HepG2 (cell line): ENCODE measurements around the gene CELF2. TPM values are rescaled to one million over a fixed set of nuclear protein-coding genes. Genes with fewer than 3 reads are reported as not detected.

Experiments used
- ATAC-seq: fragments of 200-7000 bp; cut with Tn5 transposase; 3 replicates; pipeline ENCODE4 v1.9.1; 2020; ENCODE audit warnings: mild to moderate bottlenecking, moderate library complexity
- BruUV-seq: library from RNA; stranded (reverse); fragments of 400-500 nt; replicated peaks from 2 replicates; lab custom pipeline; 2021; lab: Mats Ljungman, UMichigan
- CTCF ChIA-PET: fragments of 300-600 bp; formaldehyde crosslinking; extraction: SDS; loops from one replicate; lab custom pipeline; 2021; ENCODE audit warnings: low total read pairs, inconsistent platforms, low intra/inter-chr PET ratio; lab: Yijun Ruan, JAX
- POLR2A ChIA-PET: fragments of 350-600 bp; sonication (Branson Sonifier 250); formaldehyde crosslinking; loops from one replicate; lab custom pipeline; 2020; ENCODE audit warnings: antibody characterized with exemption, inconsistent platforms; lab: Yijun Ruan, JAX
- DNase-seq: peaks from one replicate; pipeline ENCODE4 v3.0.0-alpha.2; 2015; ENCODE audit warnings: low spot score
- FAIRE-seq: peaks from 3 replicates; lab custom pipeline; 2011; peaks lifted over from hg19 to GRCh38; lab: Jason Lieb, UNC
- H2AFZ ChIP-seq: one replicate; pipeline ENCODE4 v1.6.1; 2011; ENCODE audit warnings: low read length, inconsistent platforms
- H3K27ac ChIP-seq: fragments of 300-600 bp; 3 replicates; pipeline ENCODE4 v1.8.0; 2011; ENCODE audit warnings: mixed run types, mild to moderate bottlenecking, mixed read lengths, low read length, inconsistent platforms; ENCODE audit not compliant: insufficient read depth; ENCODE audit errors: extremely low read length
- H3K27me3 ChIP-seq, 2 experiments: fragments of 200-600 bp in 1 of 2; 2 replicates in 1 of 2; 3 replicates in 1 of 2; pipeline versions ENCODE4 v1.6.0 to v1.8.0; 2011; ENCODE audit warnings: low read length in 2 of 2, mild to moderate bottlenecking in 2 of 2, moderate library complexity in 2 of 2, inconsistent platforms in 1 of 2; ENCODE audit not compliant: insufficient read depth in 2 of 2, control insufficient read depth in 1 of 2
- H3K36me3 ChIP-seq, 2 experiments: fragments of 200-600 bp in 1 of 2; replicated peaks in 1 of 2; 2 replicates in 1 of 2; 3 replicates in 1 of 2; pipeline versions ENCODE4 v1.5.1 to v1.8.0; 2011; ENCODE audit warnings: low read length in 2 of 2, inconsistent platforms in 1 of 2; ENCODE audit not compliant: insufficient read depth in 2 of 2, control insufficient read depth in 1 of 2
- H3K4me1 ChIP-seq: 2 replicates; pipeline ENCODE4 v1.5.1; 2012; ENCODE audit warnings: low read length, inconsistent platforms; ENCODE audit not compliant: insufficient read depth
- H3K4me2 ChIP-seq: 2 replicates; pipeline ENCODE4 v1.6.0; 2011; ENCODE audit warnings: low read depth, low read length, inconsistent platforms
- H3K4me3 ChIP-seq, 3 experiments: fragments of 200-600 bp in 1 of 3; sonication (generic), shearing (Covaris generic) in 1 of 3; replicated peaks in 1 of 3; 2 replicates each; pipeline ENCODE4 v1.5.1; 2011 to 2016; ENCODE audit warnings: low read length in 3 of 3, inconsistent platforms in 2 of 3, low read depth in 2 of 3, mild to moderate bottlenecking in 2 of 3, control low read depth in 1 of 3, mixed read lengths in 1 of 3; ENCODE audit not compliant: insufficient read depth in 1 of 3
- H3K79me2 ChIP-seq: one replicate; pipeline ENCODE4 v1.6.1; 2011; ENCODE audit warnings: low read length, inconsistent platforms; ENCODE audit not compliant: insufficient read depth
- H3K9ac ChIP-seq: 2 replicates; pipeline ENCODE4 v1.6.0; 2011; ENCODE audit warnings: mild to moderate bottlenecking, low read depth, low read length, inconsistent platforms; ENCODE audit not compliant: insufficient read depth
- H3K9me3 ChIP-seq: 2 replicates; pipeline ENCODE4 v1.5.1; 2012; ENCODE audit warnings: mild to moderate bottlenecking, low read length
- H4K20me1 ChIP-seq: 2 replicates; pipeline ENCODE4 v1.6.0; 2011; ENCODE audit warnings: inconsistent platforms, mild to moderate bottlenecking, low read length, moderate library complexity; ENCODE audit not compliant: insufficient read depth
- CTCF ChIP-seq: sonication (generic); formaldehyde crosslinking; IDR thresholded peaks from 2 replicates; pipeline ENCODE4 v1.5.0; 2020; ENCODE audit warnings: mild to moderate bottlenecking, missing genetic modification reagents, moderate library complexity
- KLF15 ChIP-seq: sonication (generic); formaldehyde crosslinking; IDR thresholded peaks from 2 replicates; pipeline ENCODE4 v1.8.1; 2023; ENCODE audit warnings: borderline replicate concordance, mild to moderate bottlenecking, inconsistent platforms, missing genetic modification reagents, mixed read lengths
- PHF21A ChIP-seq: sonication (generic); formaldehyde crosslinking; IDR thresholded peaks from 2 replicates; pipeline ENCODE4 v1.5.0; 2020; ENCODE audit warnings: mild to moderate bottlenecking, missing genetic modification reagents
- SIN3A ChIP-seq: IDR thresholded peaks from 2 replicates; pipeline ENCODE4 v1.6.1; 2011; ENCODE audit warnings: low read depth, mild to moderate bottlenecking, control low read depth, low read length, borderline replicate concordance
- TOE1 ChIP-seq: sonication (generic); formaldehyde crosslinking; IDR thresholded peaks from 2 replicates; pipeline ENCODE4 v1.4.0; 2020; ENCODE audit warnings: mild to moderate bottlenecking, missing genetic modification reagents
- ZNF124 ChIP-seq: sonication (generic); formaldehyde crosslinking; IDR thresholded peaks from 2 replicates; pipeline ENCODE4 v1.4.0; 2020; ENCODE audit warnings: missing genetic modification reagents
- ZNF326 ChIP-seq: sonication (generic); formaldehyde crosslinking; IDR thresholded peaks from 2 replicates; pipeline ENCODE4 v1.4.0; 2020; ENCODE audit warnings: missing genetic modification reagents, borderline replicate concordance
- ZNF720 ChIP-seq: sonication (generic); formaldehyde crosslinking; IDR thresholded peaks from 2 replicates; pipeline ENCODE4 v1.4.0; 2020; ENCODE audit warnings: missing genetic modification reagents
- WGBS: methylation state at CpG from one replicate; pipeline ENCODE4 v1.1.6; 2017; ENCODE audit warnings: low lambda C conversion rate; 5-methylcytosine and 5-hydroxymethylcytosine counted together
- in situ Hi-C: cut with HindIII; loops from 2 replicates; pipeline ENCODE4 v1.10.0; 2017; ENCODE audit warnings: low pct_unique_long_range_greater_than_20kb; ENCODE audit not compliant: extremely low pct_ligation_motif_present
- intact Hi-C: fragments of 100-400 bp; cut with micrococcal nuclease; formaldehyde crosslinking; loops from one replicate; pipeline ENCODE4 v1.10.0; 2022; ENCODE audit not compliant: unreplicated experiment
- polyA plus RNA-seq, 8 experiments: library from polyadenylated mRNA; depleted of rRNA in 3 of 8; stranded (reverse) in 7 of 8; unstranded in 1 of 8; fragments of >200 nt; fragmentation: Illumina TruSeq in 4 of 8; extraction: Trizol in 4 of 8; gene quantifications; 2 replicates each; pipeline versions ENCODE4 v1.2.1 to v1.2.3, GENCODE V29; 2011 to 2016; ENCODE audit warnings: low read depth in 4 of 8, missing spikeins in 1 of 8, mixed read lengths in 1 of 8; ENCODE audit not compliant: insufficient read depth in 1 of 8
- total RNA-seq, 5 experiments: library from RNA; depleted of rRNA; stranded (reverse); fragments of >200 nt; fragmentation: Illumina TruSeq; extraction: Trizol; gene quantifications; 2 replicates each; pipeline ENCODE4 v1.2.3, GENCODE V29; 2016; ENCODE audit warnings: low read depth in 1 of 5
- TF ChIP-seq, protein P1 (sequence below): sonication (generic); formaldehyde crosslinking; IDR thresholded peaks from 2 replicates; pipeline ENCODE4 v1.9.0; 2022; ENCODE audit warnings: missing genetic modification reagents, mild to moderate bottlenecking, borderline replicate concordance

The CELF2 gene
- total and polyA plus RNA-seq, 2 of the 13 experiments (the other 11 are each of a cell fraction or from before 2014, with no cell fraction given), result not detected

GRCh38 chr10:11335167-11335652 lies 317.5 kb downstream of the CELF2 start:
- H2AFZ ChIP-seq, result no peak overlapping the region
- WGBS, result 28% methylated on average over 12 of the region's 12 CpGs
- BruUV-seq, result no TSS peak
- H4K20me1 ChIP-seq, result no peaks in the 10 kb centered on the region
- ChIA-PET POLR2A (no interaction called here), CTCF (no interaction called here)
- H3K9me3 ChIP-seq, result no peaks in the 10 kb centered on the region
- no peaks in the 10 kb centered on the region for H3K79me2 ChIP-seq
- no peaks in the 10 kb centered on the region for H3K36me3 ChIP-seq
- no peak overlapping the region for H3K9ac ChIP-seq
- ATAC-seq (no peak), FAIRE-seq (no peak), DNase-seq (no peak)
- no peak overlapping the region for H3K4me3 ChIP-seq
- in situ Hi-C loops, result no loop called here
- peaks cover 5 to 56% of the 10 kb centered on the region in 2 experiments; a peak in 4 of 5 replicates for H3K27me3 ChIP-seq
- TF ChIP-seq ZNF326 (CRISPR knock-in tag), result no peak
- TF ChIP-seq SIN3A, result no peak
- no peak for TF ChIP-seq PHF21A (CRISPR knock-in tag)
- H3K4me1 ChIP-seq, result no peaks in the 10 kb centered on the region
- no peak overlapping the region for H3K4me2 ChIP-seq
- intact Hi-C loops, result no loop called here
- no peak overlapping the region for H3K27ac ChIP-seq

DNA sequence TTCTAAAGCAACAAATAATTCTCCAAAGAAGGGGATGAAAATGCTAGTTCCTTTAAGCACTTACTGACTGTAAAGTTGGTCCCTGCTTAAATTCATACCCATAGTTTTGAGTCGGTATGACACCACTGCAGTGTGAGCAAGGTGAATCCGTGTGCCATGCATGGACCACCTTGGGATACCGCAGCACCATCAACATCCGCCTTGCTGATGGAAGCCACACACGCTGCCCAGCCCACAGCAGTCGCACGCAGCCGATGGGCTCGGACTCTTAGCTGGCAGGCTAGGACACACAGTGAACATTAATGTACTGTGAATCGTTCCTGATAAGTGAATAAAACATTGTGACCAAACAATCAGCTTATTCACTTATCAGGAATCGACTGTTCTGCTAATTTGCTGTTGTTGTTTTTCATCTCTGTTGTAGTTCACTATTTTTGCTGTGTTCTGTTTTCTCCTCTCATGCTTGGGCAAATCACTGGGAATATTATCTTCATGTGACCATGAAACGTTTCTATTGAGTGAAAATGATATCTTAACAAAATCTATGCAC lies 318.3 kb downstream of the CELF2 start:
- H3K27me3 ChIP-seq, result peaks cover 5 to 56% of the 10 kb centered on the region in 2 experiments; a peak in 4 of 5 replicates
- H3K4me1 ChIP-seq, result no peaks in the 10 kb centered on the region
- no peak overlapping the region for H2AFZ ChIP-seq
- H3K79me2 ChIP-seq, result no peaks in the 10 kb centered on the region
- ATAC-seq, result no peak
- no peak overlapping the region for H3K9ac ChIP-seq
- intact Hi-C loops, result no loop called here
- TF ChIP-seq CTCF (CRISPR knock-in tag) (no peak), TOE1 (CRISPR knock-in tag) (no peak), ZNF720 (CRISPR knock-in tag) (no peak), ZNF124 (CRISPR knock-in tag) (no peak), KLF15 (CRISPR knock-in tag) (no peak)
- TF ChIP-seq, protein P1, sequence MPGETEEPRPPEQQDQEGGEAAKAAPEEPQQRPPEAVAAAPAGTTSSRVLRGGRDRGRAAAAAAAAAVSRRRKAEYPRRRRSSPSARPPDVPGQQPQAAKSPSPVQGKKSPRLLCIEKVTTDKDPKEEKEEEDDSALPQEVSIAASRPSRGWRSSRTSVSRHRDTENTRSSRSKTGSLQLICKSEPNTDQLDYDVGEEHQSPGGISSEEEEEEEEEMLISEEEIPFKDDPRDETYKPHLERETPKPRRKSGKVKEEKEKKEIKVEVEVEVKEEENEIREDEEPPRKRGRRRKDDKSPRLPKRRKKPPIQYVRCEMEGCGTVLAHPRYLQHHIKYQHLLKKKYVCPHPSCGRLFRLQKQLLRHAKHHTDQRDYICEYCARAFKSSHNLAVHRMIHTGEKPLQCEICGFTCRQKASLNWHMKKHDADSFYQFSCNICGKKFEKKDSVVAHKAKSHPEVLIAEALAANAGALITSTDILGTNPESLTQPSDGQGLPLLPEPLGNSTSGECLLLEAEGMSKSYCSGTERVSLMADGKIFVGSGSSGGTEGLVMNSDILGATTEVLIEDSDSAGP (CRISPR knock-in tag), result no peak
- TF ChIP-seq, all 625 proteins: peak for 0
- in situ Hi-C loops, result no loop called here
- FAIRE-seq (no peak), DNase-seq (no peak)
- H3K9me3 ChIP-seq, result no peaks in the 10 kb centered on the region
- no peak overlapping the region for H3K4me2 ChIP-seq
- 0% methylated on average over 3 of the region's 12 CpGs for WGBS
- no TSS peak for BruUV-seq
- H3K4me3 ChIP-seq, result no peak overlapping the region
- CTCF ChIA-PET, result no interaction called here
- H3K36me3 ChIP-seq, result no peaks in the 10 kb centered on the region
- H3K27ac ChIP-seq, result no peak overlapping the region
- POLR2A ChIA-PET, result no interaction called here
- no peaks in the 10 kb centered on the region for H4K20me1 ChIP-seq
